HG03439 (cell line): ENCODE data around the gene CHKA.

Experiments
- ATAC-seq: cut with Tn5 transposase; IDR thresholded peaks from one replicate; pipeline ENCODE4 v1.9.1; 2021; ENCODE audit warnings: mild to moderate bottlenecking, moderate library complexity; ENCODE audit not compliant: unreplicated experiment

Gene CHKA

DNA sequence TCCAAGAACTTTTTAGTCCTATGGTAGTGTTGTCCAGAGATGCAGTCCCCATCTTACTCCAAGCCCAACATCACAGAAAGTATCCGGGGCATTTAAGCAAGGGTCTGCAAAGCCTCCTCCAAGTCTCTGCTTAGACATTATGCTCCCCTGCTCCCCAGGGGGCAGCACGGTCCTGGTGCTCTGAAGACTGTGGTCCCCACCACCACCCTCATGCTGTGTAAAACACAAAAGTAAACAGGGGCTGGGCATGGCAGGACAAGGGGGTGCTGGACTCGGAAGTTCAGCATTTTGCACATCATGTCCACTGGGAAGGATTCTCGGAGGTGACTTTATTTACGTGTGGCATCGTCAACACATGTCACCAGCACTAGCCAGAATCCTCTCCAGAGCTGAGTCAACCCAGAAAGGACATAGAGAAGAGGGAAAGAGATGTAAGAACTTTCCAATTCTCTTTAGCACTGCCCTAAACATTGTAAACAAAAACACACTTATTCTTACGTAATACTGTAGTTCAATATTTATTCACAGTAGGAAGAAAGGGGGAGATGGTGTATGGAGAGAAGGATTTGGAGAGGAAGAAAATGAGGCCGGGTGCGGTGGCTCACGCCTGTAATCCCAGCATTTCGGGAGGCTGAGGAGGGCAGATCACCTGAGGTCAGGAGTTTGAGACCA lies 44.7 kb downstream of the CHKA start:
- no peak for ATAC-seq

DNA sequence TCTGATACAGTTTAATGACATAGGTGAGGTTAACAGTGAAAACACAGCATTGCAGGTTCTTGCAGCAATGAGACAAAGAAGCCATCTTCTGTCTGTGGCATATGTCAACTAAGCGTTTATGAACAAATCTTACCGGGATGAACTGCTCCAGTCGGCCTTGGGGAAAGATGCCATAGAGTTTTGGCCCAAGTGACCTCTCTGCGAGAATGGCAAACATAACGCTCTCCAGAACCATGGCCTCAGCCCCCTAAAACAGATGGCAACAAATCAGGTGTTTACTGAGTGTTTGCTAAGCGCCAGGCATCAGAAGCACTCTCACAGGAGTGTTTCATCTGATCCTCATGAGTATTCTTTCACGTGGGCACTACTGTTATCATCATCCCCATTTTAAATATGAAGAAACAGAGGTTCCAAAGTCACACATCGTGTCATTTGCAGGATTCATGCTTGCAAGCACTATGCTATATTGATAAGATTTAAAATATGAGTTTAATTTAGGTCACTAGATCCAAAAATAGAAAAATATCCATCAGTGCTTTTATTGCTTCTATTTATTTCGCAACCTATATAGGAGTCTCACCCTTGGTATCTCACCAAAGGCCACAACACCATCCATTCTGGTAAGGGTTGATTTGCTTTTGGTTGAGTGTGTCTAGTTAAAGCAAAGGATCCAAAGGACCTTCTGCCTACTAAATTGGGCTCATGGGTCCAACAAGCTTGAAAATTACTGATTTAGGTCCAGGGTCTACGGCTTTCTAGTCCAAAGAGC lies 46.4 kb downstream of the CHKA start:
- no peak for ATAC-seq

DNA sequence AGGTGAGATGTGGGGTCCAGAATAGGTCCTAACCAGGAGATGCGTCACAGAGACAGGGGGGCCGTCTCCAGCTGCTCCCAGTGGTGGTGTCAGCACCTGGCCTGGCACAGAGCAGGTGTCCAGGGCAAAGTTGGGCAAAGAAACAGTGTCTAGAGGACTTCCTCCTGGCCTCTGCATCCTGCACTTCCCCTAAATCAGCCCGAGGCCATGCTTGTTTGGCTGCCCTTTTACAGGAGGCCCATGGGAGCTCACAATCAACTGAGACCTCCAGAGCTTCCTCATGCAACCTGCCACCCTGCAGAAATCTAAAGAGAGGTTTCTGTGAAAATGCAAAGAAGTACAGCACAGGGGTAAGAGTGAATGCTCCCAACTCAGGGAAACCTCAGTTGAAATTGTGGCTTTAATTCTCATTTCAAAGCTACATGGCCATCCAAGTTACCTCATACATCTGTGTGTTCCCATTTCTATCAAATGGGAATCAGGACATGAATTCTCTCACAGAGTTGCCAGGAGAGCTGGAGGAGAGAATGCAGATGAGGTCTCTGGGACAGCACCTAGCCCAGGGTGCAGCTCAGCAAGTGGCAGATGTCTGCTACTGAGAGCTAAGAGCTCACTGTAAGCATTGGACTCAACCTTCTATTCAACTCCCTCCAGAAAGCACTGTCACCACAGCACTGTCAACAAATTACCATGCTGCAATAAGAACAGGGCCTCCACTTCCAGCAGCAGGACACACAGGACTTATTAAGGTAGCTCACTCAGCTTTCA lies 49.7 kb downstream of the CHKA start:
- ATAC-seq = no peak

DNA sequence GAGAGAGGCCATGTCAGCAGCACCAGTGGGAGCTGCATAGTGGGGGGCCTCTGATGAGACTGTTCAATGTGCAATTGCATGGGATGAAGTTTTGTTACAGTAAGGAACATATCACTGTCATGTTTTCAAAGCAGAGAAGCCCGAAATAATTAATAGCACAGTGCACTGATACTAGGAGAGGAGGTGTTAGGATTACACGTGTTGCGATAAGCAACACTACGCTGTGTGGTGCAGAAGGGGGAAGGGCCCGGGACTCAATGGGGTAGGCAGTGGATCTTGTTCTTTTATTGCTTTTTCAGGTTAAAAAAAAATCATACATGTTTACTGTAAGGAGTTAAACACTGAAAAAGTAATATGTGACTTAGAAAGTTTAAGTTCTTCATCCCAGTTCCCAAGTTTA lies 53.2 kb downstream of the CHKA start:
- no peak for ATAC-seq

- no peak for ATAC-seq
Observed at GRCh38 chr11:68066742-68067141, 54.4 kb downstream of the CHKA start.

- ATAC-seq = no peak
Observed at GRCh38 chr11:68065841-68066240, 55.3 kb downstream of the CHKA start.

GRCh38 chr11:68064926-68065325 lies 56.3 kb downstream of the CHKA start:
- ATAC-seq = no peak

DNA sequence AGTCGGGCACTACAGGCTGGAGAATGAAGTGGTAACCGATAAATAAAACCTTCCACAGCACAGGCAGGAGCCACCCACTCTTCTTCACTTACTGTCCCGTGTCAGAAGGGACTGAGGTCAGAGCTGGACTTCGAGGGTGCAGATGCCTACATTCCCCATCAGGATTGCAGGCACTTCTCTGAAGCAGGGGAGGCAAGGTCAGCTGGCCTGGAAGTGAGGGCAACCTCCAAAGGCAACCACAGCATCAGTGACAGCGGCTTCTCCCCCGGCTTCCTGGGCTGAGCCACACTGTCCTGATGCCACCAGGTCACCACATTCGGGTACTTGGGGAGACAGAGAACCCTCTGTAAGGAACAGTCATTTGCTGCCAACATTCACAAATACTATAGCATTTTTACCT lies 59.7 kb downstream of the CHKA start:
- no peak for ATAC-seq

DNA sequence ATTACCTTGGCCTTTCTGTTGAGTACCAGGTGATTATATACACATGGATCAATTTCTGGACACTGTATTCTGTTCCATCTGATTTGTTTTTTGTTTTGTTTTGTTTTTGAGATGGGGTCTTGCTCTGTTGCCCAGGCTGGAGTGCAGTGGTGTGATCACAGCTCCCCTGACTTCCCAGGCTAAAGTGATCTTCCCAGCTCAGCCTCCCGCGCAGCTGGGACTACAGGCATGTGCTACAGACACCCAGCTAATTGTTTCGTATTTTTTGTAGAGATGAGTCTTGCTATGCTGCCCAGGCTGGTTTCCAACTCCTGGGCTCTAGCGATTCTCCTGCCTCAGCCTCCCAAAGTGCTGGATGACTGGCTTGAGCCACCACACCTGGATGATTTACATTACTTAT lies 63.4 kb downstream of the CHKA start:
- ATAC-seq = no peak

DNA sequence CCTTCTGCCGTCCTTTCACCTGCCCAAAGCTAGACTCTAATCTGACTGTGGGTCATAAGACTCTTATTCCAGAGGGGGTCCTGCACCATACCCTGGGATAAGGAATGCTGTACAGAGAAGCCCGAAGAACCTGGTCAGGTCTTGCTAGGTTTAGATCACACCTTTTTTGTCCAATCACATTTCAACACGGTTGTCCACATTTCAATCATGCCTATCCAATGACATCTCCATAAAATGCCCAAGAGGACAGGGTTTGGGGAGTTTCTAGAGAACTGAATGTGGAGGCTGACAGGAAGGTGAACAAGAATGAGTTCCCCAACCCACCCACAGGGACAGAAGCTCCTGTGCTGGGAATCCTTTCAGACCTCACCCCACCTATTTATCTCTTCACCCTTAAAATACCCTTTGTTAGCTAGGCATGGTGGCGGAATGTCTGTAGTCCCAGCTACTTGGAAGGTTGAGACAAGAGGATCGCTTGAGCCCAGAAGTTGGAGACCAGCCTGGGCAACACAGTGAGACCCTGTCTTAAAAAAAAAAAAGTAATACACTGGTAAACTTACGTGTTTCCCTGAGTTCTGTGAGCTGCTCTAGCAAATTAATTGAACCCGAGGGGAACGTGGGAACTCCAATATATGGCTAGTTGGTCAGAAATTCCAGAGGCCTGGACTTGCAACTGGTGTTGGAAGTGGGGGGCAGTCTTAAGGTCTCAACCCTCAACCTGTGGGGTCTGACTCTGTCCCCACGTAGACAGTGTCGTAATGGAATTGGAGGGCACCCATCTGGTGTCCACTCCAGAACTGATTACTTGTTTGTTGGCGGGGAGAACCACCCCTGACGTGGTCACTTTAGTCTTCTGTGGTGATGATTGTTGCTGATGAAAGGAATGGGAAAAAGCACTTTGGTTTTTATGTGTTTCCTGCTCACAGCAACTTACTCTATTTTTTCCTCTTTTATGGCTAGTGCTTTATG lies 64.6 kb downstream of the CHKA start:
- no peak for ATAC-seq

- ATAC-seq = no peak
Observed at GRCh38 chr11:68053981-68054812, 67.0 kb downstream of the CHKA start.

GRCh38 chr11:68053117-68053516 lies 68.1 kb downstream of the CHKA start:
- ATAC-seq = no peak

GRCh38 chr11:68052137-68052873 lies 68.9 kb downstream of the CHKA start:
- no peak for ATAC-seq

- ATAC-seq = no peak
Observed at GRCh38 chr11:68051191-68052136, 69.7 kb downstream of the CHKA start.

DNA sequence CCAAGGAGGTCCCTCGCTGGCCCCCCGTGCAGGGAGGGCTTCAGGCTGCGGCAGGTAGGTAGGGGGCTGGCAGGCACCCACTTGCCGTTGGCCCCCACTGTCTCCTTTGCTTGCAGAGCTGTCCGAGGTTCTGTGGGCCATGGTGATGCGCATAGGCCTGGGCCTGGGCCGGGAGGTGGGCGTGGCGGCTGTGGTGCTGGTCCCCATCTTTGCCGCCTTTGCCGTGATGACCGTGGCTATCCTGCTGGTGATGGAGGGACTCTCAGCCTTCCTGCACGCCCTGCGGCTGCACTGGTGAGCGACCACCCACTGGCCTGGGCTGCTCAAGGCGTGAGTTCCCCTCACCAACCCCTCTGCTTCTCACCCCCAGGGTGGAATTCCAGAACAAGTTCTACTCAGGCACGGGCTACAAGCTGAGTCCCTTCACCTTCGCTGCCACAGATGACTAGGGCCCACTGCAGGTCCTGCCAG lies 70.8 kb downstream of the CHKA start:
- no peak for ATAC-seq

DNA sequence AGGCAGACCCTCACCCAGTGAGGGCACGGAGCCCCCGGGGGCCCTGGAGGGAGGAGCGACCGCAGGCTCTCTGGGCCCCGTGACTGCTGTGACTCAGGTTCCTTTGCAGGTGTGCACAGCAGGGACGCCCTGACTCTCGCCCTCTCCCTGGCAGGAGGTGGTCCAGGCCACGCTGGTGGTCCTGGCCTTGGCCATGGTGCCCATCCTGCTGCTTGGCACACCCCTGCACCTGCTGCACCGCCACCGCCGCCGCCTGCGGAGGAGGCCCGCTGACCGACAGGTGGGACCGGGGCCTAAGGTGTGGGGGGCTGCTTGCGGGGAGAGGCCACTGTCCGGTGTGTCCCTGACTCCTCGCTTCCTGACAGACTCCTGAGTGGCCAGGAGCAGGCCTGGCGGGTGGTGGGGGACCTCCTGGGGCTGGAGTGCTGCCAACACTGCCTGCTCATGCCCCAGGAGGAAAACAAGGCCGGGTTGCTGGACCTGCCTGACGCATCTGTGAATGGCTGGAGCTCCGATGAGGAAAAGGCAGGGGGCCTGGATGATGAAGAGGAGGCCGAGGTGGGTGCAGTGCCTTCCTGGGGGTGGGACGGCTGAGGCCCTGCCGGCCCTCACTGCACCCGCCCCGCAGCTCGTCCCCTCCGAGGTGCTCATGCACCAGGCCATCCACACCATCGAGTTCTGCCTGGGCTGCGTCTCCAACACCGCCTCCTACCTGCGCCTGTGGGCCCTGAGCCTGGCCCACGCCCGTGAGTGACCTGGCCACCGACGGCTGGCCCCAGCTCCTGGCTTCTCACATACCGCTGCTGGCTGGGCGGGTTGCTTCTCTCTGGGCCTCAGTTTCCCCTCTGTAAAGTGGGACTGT lies 71.4 kb downstream of the CHKA start:
- ATAC-seq = no peak
